IPS-15b (cell line): ENCODE results near the gene ART1.

Source experiments
- H3K27me3 ChIP-seq: one replicate; pipeline ENCODE4 v1.6.1; 2013; ENCODE audit warnings: low read length; ENCODE audit not compliant: control insufficient read depth, insufficient read depth
- H3K36me3 ChIP-seq: one replicate; pipeline ENCODE4 v1.6.1; 2013; ENCODE audit warnings: low read length; ENCODE audit not compliant: control insufficient read depth, insufficient read depth
- H3K4me1 ChIP-seq: one replicate; pipeline ENCODE4 v1.6.1; 2013; ENCODE audit warnings: mild to moderate bottlenecking, low read length; ENCODE audit not compliant: control insufficient read depth, insufficient read depth
- H3K4me3 ChIP-seq: one replicate; pipeline ENCODE4 v1.5.1; 2013; ENCODE audit warnings: low read depth, low read length
- H3K9ac ChIP-seq: one replicate; pipeline ENCODE4 v1.6.1; 2013; ENCODE audit warnings: low read depth, mild to moderate bottlenecking, low read length
- H3K9me3 ChIP-seq: one replicate; pipeline ENCODE4 v1.6.1; 2013; ENCODE audit warnings: mild to moderate bottlenecking, low read length; ENCODE audit not compliant: control insufficient read depth, insufficient read depth

Gene ART1

DNA sequence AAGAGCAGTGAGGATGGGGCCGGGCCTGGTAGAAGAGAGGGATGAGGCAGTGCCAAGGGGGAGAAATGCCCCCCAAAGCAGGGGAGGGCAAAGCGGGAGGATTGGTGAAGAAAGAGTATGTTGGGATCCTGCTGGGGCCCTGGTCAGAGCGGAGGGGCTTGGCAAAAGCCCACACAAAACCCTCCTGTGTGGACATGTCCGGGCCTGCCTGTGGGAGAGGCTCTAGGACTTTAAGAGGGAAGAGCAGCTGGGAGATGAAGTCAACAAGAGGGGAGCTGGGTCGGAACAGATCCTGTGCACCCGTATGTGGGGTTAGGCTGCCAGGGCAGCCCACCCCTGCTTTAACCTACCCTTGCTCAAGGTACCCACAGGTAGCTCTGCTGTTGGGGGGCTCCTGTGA, 28.9 kb upstream of the ART1 start:
- no peaks in the 10 kb centered on the region for H3K27me3 ChIP-seq
- no peaks in the 10 kb centered on the region for H3K9me3 ChIP-seq

DNA sequence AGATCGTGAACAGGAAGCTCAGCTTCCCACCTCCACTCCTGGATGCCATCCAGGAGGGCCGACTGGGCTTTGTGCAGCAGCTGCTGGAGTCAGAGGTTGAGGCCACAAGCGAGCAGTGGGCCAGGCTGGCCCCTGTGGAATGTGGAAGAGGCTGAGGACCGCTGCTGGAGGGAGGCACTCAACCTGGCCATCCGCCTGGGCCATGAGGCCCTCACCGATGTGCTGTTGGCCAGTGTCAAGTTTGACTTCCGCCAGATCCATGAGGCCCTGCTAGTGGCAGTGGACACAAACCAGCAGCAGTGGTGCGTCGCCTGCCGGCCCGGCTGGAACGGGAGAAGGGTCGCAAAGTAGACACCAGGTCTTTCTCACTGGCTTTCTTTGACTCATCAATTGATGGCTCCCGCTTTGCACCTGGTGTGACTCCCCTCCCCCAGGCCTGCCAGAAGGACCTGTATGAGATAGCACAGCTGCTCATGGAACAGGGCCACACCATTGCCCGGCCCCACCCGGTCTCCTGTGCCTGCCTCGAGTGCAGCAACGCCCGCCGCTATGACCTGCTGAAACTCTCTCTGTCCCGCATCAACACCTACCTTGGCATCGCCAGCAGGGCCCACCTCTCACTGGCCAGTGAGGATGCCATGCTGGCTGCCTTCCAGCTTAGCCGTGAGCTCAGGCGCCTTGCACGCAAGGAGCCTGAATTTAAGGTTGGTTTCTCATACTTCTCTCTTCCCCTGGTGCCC, 28.0 kb upstream of the ART1 start:
- Histone ChIP-seq H3K27me3 (no peaks in the 10 kb centered on the region), H3K36me3 (no peaks in the 10 kb centered on the region), H3K9me3 (no peaks in the 10 kb centered on the region), H3K4me1 (no peaks in the 10 kb centered on the region), H3K9ac (no peak overlapping the region), H3K4me3 (no peak overlapping the region)

More for the DNA sequence above, 28.9 kb upstream of the ART1 start:
- no peaks in the 10 kb centered on the region for H3K4me1 ChIP-seq
- H3K4me3 ChIP-seq: no peak overlapping the region
- H3K36me3 ChIP-seq: no peaks in the 10 kb centered on the region
- no peak overlapping the region for H3K9ac ChIP-seq

DNA sequence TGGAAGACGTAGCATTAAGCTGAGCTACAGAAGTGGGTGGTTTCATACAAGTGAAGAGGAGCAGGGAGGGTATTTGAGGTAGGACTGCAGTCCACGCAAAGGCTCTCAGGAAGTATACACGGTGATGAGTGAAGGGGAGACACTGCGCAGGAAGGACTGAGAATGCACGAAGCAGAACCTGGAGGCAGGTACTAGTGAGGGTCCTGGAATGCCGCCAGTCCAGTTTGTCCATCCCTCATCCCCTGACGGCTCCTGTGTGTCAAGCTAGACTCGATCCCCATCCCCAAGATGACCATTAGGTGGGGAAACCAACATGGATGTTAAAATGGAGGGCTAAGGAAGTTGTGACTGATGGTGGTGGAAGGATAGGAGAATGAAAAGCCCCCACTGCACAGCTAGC, 26.9 kb upstream of the ART1 start:
- Histone ChIP-seq H3K9me3 (no peaks in the 10 kb centered on the region), H3K36me3 (no peaks in the 10 kb centered on the region), H3K4me3 (no peak overlapping the region), H3K9ac (no peak overlapping the region), H3K27me3 (no peaks in the 10 kb centered on the region), H3K4me1 (no peaks in the 10 kb centered on the region)

GRCh38 chr11:3622521-3622920, 22.4 kb upstream of the ART1 start:
- no peaks in the 10 kb centered on the region for H3K36me3 ChIP-seq
- no peaks in the 10 kb centered on the region for H3K9me3 ChIP-seq
- no peaks in the 10 kb centered on the region for H3K27me3 ChIP-seq
- no peaks in the 10 kb centered on the region for H3K4me1 ChIP-seq
- H3K4me3 ChIP-seq: no peak overlapping the region
- no peak overlapping the region for H3K9ac ChIP-seq

DNA sequence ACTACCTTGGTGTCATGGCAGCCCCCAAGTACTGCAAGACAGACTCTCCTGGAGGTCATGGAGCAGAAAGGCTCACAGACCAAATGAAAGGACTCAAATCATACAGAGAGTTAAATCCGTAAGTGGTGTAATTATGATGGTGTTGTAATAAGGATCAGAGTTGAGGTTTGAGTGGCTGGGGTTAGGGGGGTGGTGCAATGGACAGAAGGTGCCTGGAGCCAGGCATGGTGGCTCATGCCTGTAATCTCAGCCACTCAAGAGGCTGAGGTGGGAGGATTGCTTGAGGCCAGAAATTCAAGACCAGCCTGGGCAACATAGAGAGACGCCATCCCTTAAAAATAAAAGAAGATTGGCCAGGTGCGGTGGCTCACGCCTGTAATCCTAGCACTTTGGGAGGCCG, 21.8 kb upstream of the ART1 start:
- H3K4me3 ChIP-seq: no peak overlapping the region
- no peaks in the 10 kb centered on the region for H3K36me3 ChIP-seq
- no peaks in the 10 kb centered on the region for H3K9me3 ChIP-seq
- H3K4me1 ChIP-seq: no peaks in the 10 kb centered on the region
- H3K9ac ChIP-seq: no peak overlapping the region
- no peaks in the 10 kb centered on the region for H3K27me3 ChIP-seq

DNA sequence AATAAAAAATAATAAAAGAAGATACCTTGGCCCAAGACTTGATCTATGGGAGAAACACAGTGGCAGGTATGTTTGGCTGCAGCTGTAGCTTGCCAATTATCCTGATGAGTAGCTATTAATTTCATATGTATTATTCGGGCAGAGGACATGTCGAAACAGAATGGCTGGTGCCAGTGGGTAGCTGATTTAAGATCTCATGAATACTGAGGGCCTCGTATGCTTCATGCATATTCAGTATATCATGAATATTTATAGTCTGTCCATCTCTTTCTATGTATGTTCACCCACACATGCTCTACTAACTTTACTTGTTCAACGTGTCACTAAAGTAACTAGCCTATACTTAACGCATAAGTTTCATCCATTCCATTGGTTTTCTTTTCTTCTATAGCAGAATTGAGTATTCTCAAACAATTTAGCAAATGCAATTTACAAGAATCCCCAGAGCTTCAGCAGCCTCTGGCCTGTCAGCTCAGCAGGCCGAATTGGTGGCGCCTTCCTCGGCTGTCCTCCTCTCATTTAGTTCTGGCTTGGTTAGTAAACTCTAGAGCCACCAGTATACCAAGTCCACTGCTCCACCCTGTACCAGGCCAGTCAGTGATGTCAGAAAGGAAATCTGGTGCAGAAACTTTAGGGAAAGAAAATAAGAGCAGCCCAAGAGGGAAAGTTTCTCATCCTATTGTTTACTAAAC, 21.0 kb upstream of the ART1 start:
- Histone ChIP-seq H3K9me3 (no peaks in the 10 kb centered on the region), H3K4me3 (no peak overlapping the region), H3K9ac (no peak overlapping the region), H3K4me1 (no peaks in the 10 kb centered on the region), H3K27me3 (no peaks in the 10 kb centered on the region), H3K36me3 (no peaks in the 10 kb centered on the region)

- Histone ChIP-seq H3K4me3 (no peak overlapping the region), H3K27me3 (no peaks in the 10 kb centered on the region), H3K9me3 (no peaks in the 10 kb centered on the region), H3K4me1 (no peaks in the 10 kb centered on the region), H3K9ac (no peak overlapping the region), H3K36me3 (no peaks in the 10 kb centered on the region)
Observed at GRCh38 chr11:3626250-3626960, 18.5 kb upstream of the ART1 start.

- Histone ChIP-seq H3K27me3 (no peaks in the 10 kb centered on the region), H3K4me1 (no peaks in the 10 kb centered on the region), H3K4me3 (no peak overlapping the region), H3K36me3 (no peaks in the 10 kb centered on the region), H3K9me3 (no peaks in the 10 kb centered on the region), H3K9ac (no peak overlapping the region)
Observed at GRCh38 chr11:3627291-3627690, 17.6 kb upstream of the ART1 start.

DNA sequence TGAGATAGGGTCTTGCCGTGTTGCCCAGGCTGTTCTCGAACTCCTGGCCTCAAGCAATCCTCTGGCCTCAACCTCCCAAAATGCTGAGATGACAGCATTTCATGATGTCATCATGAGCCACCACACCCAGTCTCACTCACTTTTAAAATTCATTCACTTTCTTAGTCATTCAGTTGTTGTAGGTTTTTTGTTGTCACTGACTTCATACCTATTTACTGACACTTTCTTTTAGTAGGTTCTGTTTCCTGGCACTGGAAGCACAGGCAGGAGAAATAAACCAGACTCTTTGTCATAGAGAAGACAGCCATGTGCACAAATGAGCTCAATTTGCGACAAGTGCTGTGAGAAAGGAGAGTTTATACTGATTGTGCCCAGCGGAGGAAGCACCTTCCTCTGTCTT, 13.6 kb upstream of the ART1 start:
- H3K9ac ChIP-seq: no peak overlapping the region
- no peaks in the 10 kb centered on the region for H3K36me3 ChIP-seq
- no peaks in the 10 kb centered on the region for H3K27me3 ChIP-seq
- H3K4me3 ChIP-seq: no peak overlapping the region
- no peaks in the 10 kb centered on the region for H3K4me1 ChIP-seq
- H3K9me3 ChIP-seq: no peaks in the 10 kb centered on the region

- Histone ChIP-seq H3K4me1 (no peaks in the 10 kb centered on the region), H3K4me3 (no peak overlapping the region), H3K9me3 (no peaks in the 10 kb centered on the region), H3K36me3 (no peaks in the 10 kb centered on the region), H3K27me3 (no peaks in the 10 kb centered on the region), H3K9ac (no peak overlapping the region)
Observed at GRCh38 chr11:3632070-3632660, 12.8 kb upstream of the ART1 start.

- H3K36me3 ChIP-seq: no peaks in the 10 kb centered on the region
- H3K4me3 ChIP-seq: no peak overlapping the region
- no peaks in the 10 kb centered on the region for H3K27me3 ChIP-seq
- no peak overlapping the region for H3K9ac ChIP-seq
- H3K9me3 ChIP-seq: no peaks in the 10 kb centered on the region
- no peaks in the 10 kb centered on the region for H3K4me1 ChIP-seq
Observed at GRCh38 chr11:3635641-3636375, 9.1 kb upstream of the ART1 start.
